OCI-LY3 (cell line): Measurements from ENCODE around the gene TCF23.
A peak's percentile ranks its signal among the peaks of the same experiment; 100 is the strongest.

Experiments
- H2AFZ ChIP-seq: fragments of 200-600, 300-600 bp; shearing (Covaris generic); 2 replicates; pipeline ENCODE4 v1.6.0; 2014; ENCODE audit warnings: antibody characterized with exemption, low read depth, low read length
- H3K27ac ChIP-seq: fragments of 200-600, 300-600 bp; sonication (generic); 2 replicates; pipeline ENCODE4 v1.5.1; 2014; ENCODE audit warnings: mild to moderate bottlenecking, low read length, moderate library complexity, mixed read lengths
- H3K27me3 ChIP-seq: fragments of 200-600, 300-600 bp; sonication (generic); 2 replicates; pipeline ENCODE4 v1.6.1; 2014; ENCODE audit warnings: low read depth, low read length, mixed read lengths
- H3K36me3 ChIP-seq: fragments of 200-600, 300-600 bp; sonication (generic); replicated peaks from 2 replicates; pipeline ENCODE3; 2014; ENCODE audit warnings: low read depth, low read length, mixed read lengths
- H3K4me1 ChIP-seq: fragments of 300-600, 200-600 bp; sonication (generic); 2 replicates; pipeline ENCODE4 v1.6.1; 2014; ENCODE audit warnings: low read length, mixed read lengths
- H3K4me2 ChIP-seq: fragments of 200-600, 300-600 bp; sonication (generic); 2 replicates; pipeline ENCODE4 v1.6.1; 2014; ENCODE audit warnings: low read length, mixed read lengths
- H3K4me3 ChIP-seq: fragments of 300-600, 200-600 bp; sonication (generic); 2 replicates; pipeline ENCODE4 v1.5.1; 2014; ENCODE audit warnings: antibody characterized with exemption, mild to moderate bottlenecking, low read length, moderate library complexity
- H3K79me2 ChIP-seq: fragments of 300-600, 200-600 bp; shearing (Covaris generic); 2 replicates; pipeline ENCODE4 v1.6.1; 2014; ENCODE audit warnings: mild to moderate bottlenecking, low read length, mixed read lengths
- H3K9ac ChIP-seq: fragments of 300-600, 200-600 bp; shearing (Covaris generic); 2 replicates; pipeline ENCODE4 v1.6.0; 2014; ENCODE audit warnings: mild to moderate bottlenecking, low read length, moderate library complexity
- H3K9me3 ChIP-seq: fragments of 200-600, 300-600 bp; shearing (Covaris generic); 2 replicates; pipeline ENCODE4 v1.6.1; 2014; ENCODE audit warnings: low read length, mixed read lengths; ENCODE audit not compliant: insufficient read depth
- H4K20me1 ChIP-seq: fragments of 200-600, 300-600 bp; sonication (generic); 2 replicates; pipeline ENCODE4 v1.6.1; 2016; ENCODE audit warnings: low read length, mixed read lengths; ENCODE audit not compliant: insufficient read depth
- EZH2phosphoT487 ChIP-seq: fragments of 200-600 bp; shearing (Covaris generic); IDR thresholded peaks from 2 replicates; pipeline ENCODE4 v1.6.1; 2018; ENCODE audit warnings: antibody characterized with exemption, mixed run types, low read depth
- TF ChIP-seq, protein P1 (sequence below): fragments of 200-600, 300-600 bp; sonication (generic); IDR thresholded peaks from 2 replicates; pipeline ENCODE4 v1.5.1; 2014; ENCODE audit warnings: antibody characterized with exemption, low read length, low read depth

The TCF23 gene

DNA sequence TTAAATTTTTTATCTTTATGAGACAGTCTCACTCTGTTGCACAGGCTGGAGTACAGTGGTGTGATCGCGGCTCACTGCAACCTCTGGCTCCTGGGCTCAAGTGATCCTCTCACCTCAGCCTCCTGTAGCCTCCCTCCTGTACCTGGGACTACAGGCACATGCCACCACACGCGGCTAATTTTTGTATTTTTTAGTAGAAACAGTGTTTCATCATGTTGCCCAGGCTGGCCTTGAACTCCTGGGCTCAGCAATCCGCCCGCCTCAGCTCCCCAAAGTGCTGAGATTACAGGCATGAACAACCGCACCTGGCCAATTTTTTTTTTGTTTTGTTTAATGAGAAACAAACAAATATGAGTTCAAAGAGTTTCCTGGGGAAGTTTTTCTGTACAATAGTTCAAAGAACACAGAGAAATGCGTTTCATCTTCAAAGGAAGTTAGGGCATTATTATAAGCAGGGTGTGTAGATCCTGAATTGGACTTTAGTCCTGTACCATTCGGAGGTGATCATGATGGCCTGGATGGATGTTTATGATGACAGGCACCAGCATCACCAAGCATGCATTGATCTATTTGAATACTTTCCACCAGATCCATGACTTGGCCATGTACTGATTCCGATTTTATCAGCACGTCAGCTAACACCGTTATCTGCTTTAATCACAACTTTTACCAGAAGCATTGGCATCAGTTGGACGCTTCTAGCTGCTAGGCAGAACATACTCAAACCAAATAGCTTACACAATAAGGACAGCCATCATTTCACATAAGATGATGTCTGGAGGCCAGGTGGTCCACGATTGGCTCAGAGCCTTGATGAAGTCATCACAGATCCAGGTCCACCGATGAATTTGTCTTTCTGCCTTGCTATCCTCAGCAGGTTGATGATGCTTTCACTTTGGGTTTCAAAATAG is 28.9 kb downstream of the TCF23 start:
- no peaks in the 10 kb centered on the region for H3K36me3 ChIP-seq
- H3K79me2 ChIP-seq = no peaks in the 10 kb centered on the region
- peaks cover 5% of the 10 kb centered on the region for H3K4me1 ChIP-seq
- TF ChIP-seq EZH2phosphoT487 = no peak
- TF ChIP-seq, protein P1, sequence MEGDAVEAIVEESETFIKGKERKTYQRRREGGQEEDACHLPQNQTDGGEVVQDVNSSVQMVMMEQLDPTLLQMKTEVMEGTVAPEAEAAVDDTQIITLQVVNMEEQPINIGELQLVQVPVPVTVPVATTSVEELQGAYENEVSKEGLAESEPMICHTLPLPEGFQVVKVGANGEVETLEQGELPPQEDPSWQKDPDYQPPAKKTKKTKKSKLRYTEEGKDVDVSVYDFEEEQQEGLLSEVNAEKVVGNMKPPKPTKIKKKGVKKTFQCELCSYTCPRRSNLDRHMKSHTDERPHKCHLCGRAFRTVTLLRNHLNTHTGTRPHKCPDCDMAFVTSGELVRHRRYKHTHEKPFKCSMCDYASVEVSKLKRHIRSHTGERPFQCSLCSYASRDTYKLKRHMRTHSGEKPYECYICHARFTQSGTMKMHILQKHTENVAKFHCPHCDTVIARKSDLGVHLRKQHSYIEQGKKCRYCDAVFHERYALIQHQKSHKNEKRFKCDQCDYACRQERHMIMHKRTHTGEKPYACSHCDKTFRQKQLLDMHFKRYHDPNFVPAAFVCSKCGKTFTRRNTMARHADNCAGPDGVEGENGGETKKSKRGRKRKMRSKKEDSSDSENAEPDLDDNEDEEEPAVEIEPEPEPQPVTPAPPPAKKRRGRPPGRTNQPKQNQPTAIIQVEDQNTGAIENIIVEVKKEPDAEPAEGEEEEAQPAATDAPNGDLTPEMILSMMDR = no peak
- no peak overlapping the region for H3K4me2 ChIP-seq
- H3K27ac ChIP-seq = no peak overlapping the region
- H3K4me3 ChIP-seq = no peak overlapping the region
- no peaks in the 10 kb centered on the region for H3K9me3 ChIP-seq
- no peaks in the 10 kb centered on the region for H4K20me1 ChIP-seq
- no peak overlapping the region for H2AFZ ChIP-seq
- no peak overlapping the region for H3K9ac ChIP-seq
- H3K27me3 ChIP-seq = peaks cover 18% of the 10 kb centered on the region

DNA sequence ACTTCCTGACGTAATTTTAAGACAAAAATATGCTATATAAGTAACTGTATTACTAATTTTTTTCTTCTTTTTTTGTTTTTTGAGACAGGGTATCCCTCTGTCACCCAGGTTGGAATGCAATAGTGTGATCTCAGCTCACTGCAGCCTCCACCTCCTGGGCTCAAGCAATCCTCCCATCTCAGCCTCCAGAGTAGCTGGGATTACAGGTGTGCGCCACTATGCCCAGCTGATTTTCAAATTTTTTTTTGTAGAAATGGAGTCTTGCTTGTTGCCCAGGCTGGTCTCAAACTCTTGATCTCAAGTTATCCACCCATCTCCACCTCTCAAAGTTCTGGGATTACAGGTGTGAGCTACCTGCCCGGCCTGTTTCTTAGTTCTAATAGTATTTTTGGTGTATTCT is 29.7 kb downstream of the TCF23 start:
- H3K9me3 ChIP-seq = no peaks in the 10 kb centered on the region
- no peaks in the 10 kb centered on the region for H4K20me1 ChIP-seq
- H3K9ac ChIP-seq = no peak overlapping the region
- peaks cover 14% of the 10 kb centered on the region for H3K27me3 ChIP-seq
- H2AFZ ChIP-seq = no peak overlapping the region
- H3K4me1 ChIP-seq = no peaks in the 10 kb centered on the region
- H3K79me2 ChIP-seq = no peaks in the 10 kb centered on the region
- TF ChIP-seq EZH2phosphoT487 = no peak
- TF ChIP-seq, protein P1 = no peak
- H3K36me3 ChIP-seq = no peaks in the 10 kb centered on the region
- H3K4me2 ChIP-seq = no peak overlapping the region
- H3K4me3 ChIP-seq = no peak overlapping the region
- no peak overlapping the region for H3K27ac ChIP-seq

DNA sequence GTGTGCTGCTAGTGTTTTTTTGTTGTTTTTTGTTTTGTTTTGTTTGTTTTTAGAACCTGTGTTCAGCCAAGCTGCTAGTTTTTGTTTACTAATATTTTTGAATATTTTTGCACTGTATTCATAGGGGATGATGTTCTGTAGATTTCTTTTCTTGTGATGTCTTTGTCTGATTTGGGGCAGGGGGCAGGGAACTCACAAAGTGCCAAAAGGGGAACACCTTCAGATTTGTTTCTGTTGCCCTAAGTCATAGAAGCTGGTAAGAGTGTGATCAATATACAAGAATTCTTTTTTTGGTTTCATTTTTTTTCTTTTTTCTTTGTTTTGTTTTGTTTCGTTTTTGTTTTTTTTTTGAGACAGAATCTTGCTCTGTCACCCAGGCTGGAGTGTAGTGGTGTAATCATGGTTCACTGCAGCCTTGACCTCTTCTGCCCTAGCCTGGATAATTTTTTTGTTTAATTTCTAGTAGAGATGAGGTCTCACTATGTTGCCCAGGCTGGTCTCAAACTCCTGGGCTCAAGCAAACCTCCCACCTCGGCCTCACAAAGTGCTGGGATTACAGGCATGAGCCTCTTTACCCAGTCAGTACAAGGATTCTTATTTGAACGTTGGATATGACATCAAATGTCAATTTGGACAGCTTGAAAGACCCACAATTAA is 30.7 kb downstream of the TCF23 start:
- TF ChIP-seq EZH2phosphoT487 = no peak
- TF ChIP-seq, protein P1 = no peak
- H3K27ac ChIP-seq = no peak overlapping the region

DNA sequence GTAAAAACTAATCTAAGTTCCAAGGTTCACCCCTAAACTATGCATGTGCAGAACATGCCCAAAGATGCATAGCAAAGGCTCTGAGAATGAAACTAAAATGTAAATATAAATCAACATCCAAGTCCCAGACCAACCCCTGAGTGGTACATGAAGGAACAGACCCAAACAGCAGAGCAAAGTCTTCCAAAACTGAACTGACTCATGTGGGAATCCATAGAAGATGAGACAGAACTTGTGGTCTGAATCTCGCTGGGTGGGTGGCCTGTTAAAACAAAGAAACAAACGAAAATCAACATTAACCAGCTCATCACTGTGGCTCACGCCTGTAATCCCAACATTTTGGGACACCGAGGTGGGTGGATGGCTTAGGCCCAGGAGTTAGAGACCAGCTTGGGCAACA is 33.5 kb downstream of the TCF23 start:
- no peak overlapping the region for H3K9ac ChIP-seq
- peak overlapping the region; percentile 58; the same call in 1 of the 2 replicates for H2AFZ ChIP-seq
- no peaks in the 10 kb centered on the region for H3K9me3 ChIP-seq
- H4K20me1 ChIP-seq = no peaks in the 10 kb centered on the region
- no peaks in the 10 kb centered on the region for H3K36me3 ChIP-seq
- H3K27ac ChIP-seq = no peak overlapping the region
- no peak overlapping the region for H3K4me3 ChIP-seq
- no peak for TF ChIP-seq EZH2phosphoT487
- TF ChIP-seq, protein P1 = no peak
- H3K79me2 ChIP-seq = no peaks in the 10 kb centered on the region
- H3K4me1 ChIP-seq = peaks cover 5% of the 10 kb centered on the region; the same call in 1 of the 2 replicates
- peaks cover 11% of the 10 kb centered on the region for H3K27me3 ChIP-seq
- no peak overlapping the region for H3K4me2 ChIP-seq

More for the DNA sequence above, 30.7 kb downstream of the TCF23 start:
- H3K9me3 ChIP-seq = no peaks in the 10 kb centered on the region
- H4K20me1 ChIP-seq = no peaks in the 10 kb centered on the region
- H3K4me3 ChIP-seq = no peak overlapping the region
- H3K4me1 ChIP-seq = no peaks in the 10 kb centered on the region
- no peak overlapping the region for H2AFZ ChIP-seq
- H3K79me2 ChIP-seq = no peaks in the 10 kb centered on the region
- H3K4me2 ChIP-seq = no peak overlapping the region
- no peak overlapping the region for H3K9ac ChIP-seq
- H3K27me3 ChIP-seq = peaks cover 11% of the 10 kb centered on the region
- H3K36me3 ChIP-seq = no peaks in the 10 kb centered on the region
